Measurements from ENCODE around the gene GMDS. TPM values are rescaled to one million over a fixed set of nuclear protein-coding genes. Genes with fewer than 3 reads are reported as not detected.

The GMDS gene
- total RNA-seq, 2 experiments from 2014 or later, result 30.3 to 38.5 TPM

DNA sequence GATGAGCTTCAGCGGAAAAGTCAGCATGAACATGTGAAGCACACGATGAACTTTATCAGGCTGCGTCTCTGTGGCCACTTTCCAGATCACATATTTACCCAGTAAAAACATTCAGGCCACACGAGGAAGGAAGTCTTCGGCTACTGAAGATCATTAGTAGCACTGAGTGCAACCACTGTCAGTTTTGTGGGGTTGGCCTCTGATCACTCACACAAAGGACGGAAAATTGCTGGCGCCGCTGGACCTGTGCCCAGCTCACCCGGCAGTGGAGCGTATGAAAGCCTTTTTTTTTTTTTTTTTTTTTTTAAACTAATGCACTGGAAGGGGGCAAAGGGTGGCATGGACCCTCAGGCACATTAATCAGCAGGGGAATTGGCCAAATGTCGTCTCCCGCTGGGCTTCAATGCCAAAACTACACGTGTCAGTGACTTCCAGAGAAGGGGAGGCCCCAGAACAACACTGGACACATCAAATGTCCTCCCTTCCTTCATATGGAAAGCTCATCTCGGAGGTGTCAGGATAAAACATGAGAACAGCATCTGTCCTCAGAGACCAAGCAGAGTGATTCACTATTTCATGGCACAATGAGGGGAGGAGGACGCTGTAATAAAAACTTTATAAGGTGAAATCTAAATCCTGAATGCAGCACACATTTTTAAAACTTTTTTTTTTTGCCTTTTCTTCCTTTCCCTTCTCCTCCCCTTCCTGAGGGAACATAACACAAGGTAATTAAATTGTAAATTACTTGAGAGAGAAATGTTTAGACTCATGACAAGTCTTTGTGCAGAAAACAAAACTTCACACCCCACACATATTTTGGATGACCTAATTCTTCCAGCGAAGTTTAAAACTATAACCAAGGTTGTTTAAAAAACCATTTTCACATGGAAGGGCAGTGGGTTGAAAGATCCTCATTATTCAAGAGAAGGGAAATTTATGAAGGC lies 412.3 kb downstream of the GMDS start:
- DNase-seq (no peak), ATAC-seq (no peak)
- peaks cover 9% of the 10 kb centered on the region for H3K36me3 Mint-ChIP-seq (ENCODE audit: low read depth)
- H3K4me1 Mint-ChIP-seq (ENCODE audit: low read depth), result no peaks in the 10 kb centered on the region
- peaks cover 8% of the 10 kb centered on the region for H3K9me3 Mint-ChIP-seq (ENCODE audit: insufficient read depth)
- ChIA-PET CTCF (no interaction called here), POLR2A (no interaction called here)
- H3K4me3 Mint-ChIP-seq, result no peak overlapping the region
- H3K27ac Mint-ChIP-seq, result no peak overlapping the region
- no peaks in the 10 kb centered on the region for H3K27me3 Mint-ChIP-seq (ENCODE audit: low read depth)

DNA sequence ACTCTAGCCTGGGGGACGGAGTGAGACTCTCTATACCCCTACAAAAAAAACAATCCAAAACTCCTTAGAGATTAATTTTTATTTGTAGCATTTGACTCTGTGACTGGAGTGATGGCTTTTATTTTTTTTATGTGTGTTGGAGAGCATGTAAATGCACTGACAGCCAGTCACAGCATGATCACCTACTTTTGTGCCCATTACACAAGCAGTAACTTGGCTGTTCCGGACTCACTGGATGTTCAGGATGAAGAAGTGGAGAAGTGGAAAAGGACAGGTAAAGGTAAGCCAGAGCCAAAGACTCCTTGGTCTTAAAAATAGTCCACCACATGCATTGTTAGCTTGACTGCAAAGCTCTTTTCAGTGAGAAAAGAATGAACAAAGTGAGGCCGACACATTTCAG lies 413.0 kb downstream of the GMDS start:
- Mint-ChIP-seq H3K4me3 (no peak overlapping the region), H3K27me3 (ENCODE audit: low read depth) (no peaks in the 10 kb centered on the region), H3K4me1 (ENCODE audit: low read depth) (no peaks in the 10 kb centered on the region), H3K9me3 (ENCODE audit: insufficient read depth) (peaks cover 16% of the 10 kb centered on the region), H3K27ac (no peak overlapping the region), H3K36me3 (ENCODE audit: low read depth) (peaks cover 12% of the 10 kb centered on the region)
- DNase-seq, result no peak
- POLR2A ChIA-PET, result no interaction called here
- ATAC-seq, result no peak
- CTCF ChIA-PET, result no interaction called here

DNA sequence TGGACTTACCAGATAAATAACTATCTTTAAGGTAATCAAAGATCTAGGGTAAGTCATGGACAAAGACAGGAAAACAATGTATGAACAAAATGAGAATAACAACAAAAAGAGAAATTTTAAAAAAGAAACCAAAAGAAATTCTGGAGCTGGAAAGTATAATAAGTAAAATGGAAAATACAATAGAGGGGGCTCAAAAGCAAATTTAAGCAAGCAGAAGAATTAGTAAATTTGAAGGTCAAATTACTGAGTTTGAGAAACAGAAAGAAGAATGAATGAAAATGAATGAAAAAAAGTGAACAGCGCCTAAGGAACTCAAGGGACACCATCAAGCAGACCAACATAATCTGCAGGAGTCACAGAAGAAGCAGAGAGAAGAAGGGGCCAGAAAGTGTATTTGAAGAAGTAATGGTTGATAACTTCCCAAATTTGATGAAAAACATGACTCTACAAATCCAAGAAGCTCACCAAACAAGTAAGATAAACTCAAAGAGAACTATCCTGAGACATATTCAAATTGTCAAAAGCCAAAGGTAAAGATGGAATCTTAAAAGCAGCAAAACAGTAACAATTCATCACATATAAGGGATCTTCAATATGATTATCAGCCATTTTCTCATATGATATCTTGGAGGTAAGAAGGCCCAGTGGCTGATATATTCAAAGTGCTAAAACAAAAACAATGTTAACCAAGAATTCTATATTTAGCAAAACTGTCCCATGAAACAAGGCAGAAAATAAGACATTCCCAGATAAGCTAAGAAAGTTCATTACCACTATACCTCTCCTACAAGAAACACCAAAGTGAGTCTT lies 417.2 kb downstream of the GMDS start:
- ATAC-seq, result no peak
- Mint-ChIP-seq H3K27ac (no peak overlapping the region), H3K27me3 (ENCODE audit: low read depth) (no peaks in the 10 kb centered on the region), H3K4me1 (ENCODE audit: low read depth) (no peaks in the 10 kb centered on the region), H3K9me3 (ENCODE audit: insufficient read depth) (peaks cover 17% of the 10 kb centered on the region), H3K4me3 (no peak overlapping the region), H3K36me3 (ENCODE audit: low read depth) (peaks cover 12% of the 10 kb centered on the region)
- ChIA-PET CTCF (no interaction called here), POLR2A (no interaction called here)
- DNase-seq, result no peak

DNA sequence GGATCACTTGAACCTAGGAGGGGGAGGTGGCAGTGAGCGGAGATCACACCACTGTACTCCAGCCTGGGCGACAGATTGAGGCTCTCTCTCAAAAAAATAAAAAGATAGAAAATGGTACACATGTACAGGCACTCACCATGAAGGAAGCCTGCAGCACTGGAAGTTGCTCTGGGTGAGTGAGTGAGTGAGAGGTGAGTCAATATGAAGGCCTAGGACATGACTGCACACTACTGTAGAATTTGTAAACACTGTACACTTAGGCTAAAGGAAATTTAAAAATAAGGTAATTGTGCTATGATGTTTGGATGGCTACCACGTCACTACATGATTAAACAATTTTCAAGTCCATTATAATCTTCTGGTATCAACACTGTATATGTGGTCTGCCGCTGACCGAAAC lies 419.5 kb downstream of the GMDS start:
- ATAC-seq (no peak), DNase-seq (no peak)
- ChIA-PET CTCF (no interaction called here), POLR2A (no interaction called here)
- Mint-ChIP-seq H3K4me3 (no peak overlapping the region), H3K27me3 (ENCODE audit: low read depth) (no peaks in the 10 kb centered on the region), H3K4me1 (ENCODE audit: low read depth) (no peaks in the 10 kb centered on the region), H3K27ac (no peak overlapping the region), H3K9me3 (ENCODE audit: insufficient read depth) (peaks cover 17% of the 10 kb centered on the region), H3K36me3 (ENCODE audit: low read depth) (peaks cover 12% of the 10 kb centered on the region)

DNA sequence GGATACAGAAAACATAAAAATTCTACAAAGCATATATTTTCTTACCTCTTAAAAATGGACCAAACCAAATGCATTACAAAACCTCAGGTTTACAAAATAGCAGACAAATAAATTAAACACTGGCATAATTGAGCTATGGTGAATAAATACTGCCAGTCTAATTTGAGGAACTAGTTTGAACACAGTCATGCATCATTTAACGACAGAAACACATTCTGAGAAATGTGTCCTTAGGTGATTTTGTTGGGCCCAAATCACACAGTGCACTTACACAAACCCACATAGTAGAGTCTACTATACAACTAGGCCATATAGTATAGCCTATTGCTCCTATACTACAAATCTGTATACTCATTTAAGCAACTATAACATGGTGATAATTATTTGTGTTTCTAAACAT lies 420.1 kb downstream of the GMDS start:
- H3K27ac Mint-ChIP-seq, result no peak overlapping the region
- CTCF ChIA-PET, result no interaction called here

DNA sequence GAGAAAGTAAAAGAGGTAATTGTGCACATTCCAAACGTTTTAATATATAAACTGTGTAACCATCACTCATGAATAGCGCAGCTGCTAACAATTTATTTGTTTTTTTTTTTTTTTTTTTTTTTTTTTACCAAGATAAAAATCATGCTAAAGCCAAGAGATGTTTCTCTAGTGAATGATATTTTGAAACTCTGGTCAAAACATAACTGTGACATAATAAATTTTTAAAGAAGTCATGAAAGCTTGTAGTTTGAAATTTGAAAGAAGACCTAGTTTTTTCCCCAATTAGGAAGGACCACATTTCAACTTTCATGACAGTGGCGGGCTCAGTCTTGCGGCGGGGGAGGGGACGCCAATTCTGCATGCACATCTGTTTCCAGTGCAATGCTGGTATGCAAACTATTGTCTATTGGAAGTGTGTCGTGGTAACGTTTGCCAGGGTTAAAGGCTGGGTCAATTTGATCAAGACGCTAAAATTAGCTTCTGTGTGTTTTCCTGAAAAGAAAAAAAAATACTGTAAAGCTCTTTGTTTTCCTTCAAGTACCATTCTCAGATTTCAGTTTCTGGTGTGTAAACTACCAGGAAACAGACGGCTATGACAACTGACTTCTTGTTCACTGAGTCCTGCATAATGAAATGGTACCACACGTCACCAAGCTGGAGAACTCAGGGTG lies 423.8 kb downstream of the GMDS start:
- H3K36me3 Mint-ChIP-seq (ENCODE audit: low read depth), result no peaks in the 10 kb centered on the region
- H3K4me3 Mint-ChIP-seq, result no peak overlapping the region
- H3K4me1 Mint-ChIP-seq (ENCODE audit: low read depth), result no peaks in the 10 kb centered on the region
- no peaks in the 10 kb centered on the region for H3K27me3 Mint-ChIP-seq (ENCODE audit: low read depth)
- no peak for DNase-seq
- no peaks in the 10 kb centered on the region for H3K9me3 Mint-ChIP-seq (ENCODE audit: insufficient read depth)
- CTCF ChIA-PET, result interaction anchor here (1.4 to 1.5 kb wide), 2 partner anchors 28 to 285 kb away, joined by 3 to 4 read pairs; no protein-coding TSS in a partner anchor
- no peak overlapping the region for H3K27ac Mint-ChIP-seq
- no peak for ATAC-seq
- POLR2A ChIA-PET, result no interaction called here

More for the DNA sequence above, 420.1 kb downstream of the GMDS start:
- Mint-ChIP-seq H3K9me3 (ENCODE audit: insufficient read depth) (peaks cover 17% of the 10 kb centered on the region), H3K27me3 (ENCODE audit: low read depth) (no peaks in the 10 kb centered on the region), H3K36me3 (ENCODE audit: low read depth) (peaks cover 12% of the 10 kb centered on the region), H3K4me3 (no peak overlapping the region), H3K4me1 (ENCODE audit: low read depth) (no peaks in the 10 kb centered on the region)
- DNase-seq (no peak), ATAC-seq (no peak)
- POLR2A ChIA-PET, result no interaction called here

DNA sequence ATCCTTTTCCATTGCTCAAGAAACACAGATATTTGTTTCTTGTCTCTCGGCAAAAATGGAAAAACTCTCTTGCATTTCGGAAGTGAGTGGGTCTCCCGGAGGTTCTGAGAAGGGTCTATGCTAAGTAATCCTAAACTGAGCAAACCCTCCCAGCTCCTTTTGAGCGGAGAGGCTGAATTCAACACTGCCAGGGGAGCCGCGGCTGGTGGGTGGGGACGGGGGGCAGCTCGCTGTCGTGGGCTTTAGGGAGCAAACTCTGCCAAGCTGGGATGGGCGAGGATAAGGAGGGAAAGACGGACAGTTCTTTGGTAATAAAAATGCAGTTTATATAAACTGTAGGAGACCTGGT lies 424.3 kb downstream of the GMDS start:
- ATAC-seq, result no peak
- Mint-ChIP-seq H3K9me3 (ENCODE audit: insufficient read depth) (no peaks in the 10 kb centered on the region), H3K4me3 (no peak overlapping the region), H3K27ac (no peak overlapping the region), H3K4me1 (ENCODE audit: low read depth) (no peaks in the 10 kb centered on the region), H3K27me3 (ENCODE audit: low read depth) (no peaks in the 10 kb centered on the region), H3K36me3 (ENCODE audit: low read depth) (no peaks in the 10 kb centered on the region)
- ChIA-PET CTCF (interaction anchor here (1.4 to 1.5 kb wide), 2 partner anchors 29 to 285 kb away, joined by 3 to 4 read pairs; no protein-coding TSS in a partner anchor), POLR2A (no interaction called here)
- DNase-seq, result no peak

DNA sequence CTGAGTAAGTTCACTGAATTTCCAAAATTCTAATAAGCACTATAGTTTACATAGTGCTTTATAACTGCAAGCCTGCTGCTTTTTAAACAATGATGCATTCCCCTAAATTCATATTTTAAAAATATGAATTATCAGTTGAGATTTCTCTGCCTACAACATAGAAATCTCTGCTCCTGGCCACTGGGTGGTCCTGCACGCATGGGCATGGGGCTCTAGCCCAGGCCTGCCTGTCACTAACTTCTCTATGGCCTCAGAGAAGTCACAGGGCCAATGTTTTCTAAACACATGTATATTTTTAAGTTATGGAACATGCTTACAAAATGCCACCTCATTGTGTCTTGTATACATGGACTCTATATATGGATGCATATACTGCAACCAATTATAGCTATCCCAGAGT lies 424.7 kb downstream of the GMDS start:
- ATAC-seq, result no peak
- no peaks in the 10 kb centered on the region for H3K4me1 Mint-ChIP-seq (ENCODE audit: low read depth)

DNA sequence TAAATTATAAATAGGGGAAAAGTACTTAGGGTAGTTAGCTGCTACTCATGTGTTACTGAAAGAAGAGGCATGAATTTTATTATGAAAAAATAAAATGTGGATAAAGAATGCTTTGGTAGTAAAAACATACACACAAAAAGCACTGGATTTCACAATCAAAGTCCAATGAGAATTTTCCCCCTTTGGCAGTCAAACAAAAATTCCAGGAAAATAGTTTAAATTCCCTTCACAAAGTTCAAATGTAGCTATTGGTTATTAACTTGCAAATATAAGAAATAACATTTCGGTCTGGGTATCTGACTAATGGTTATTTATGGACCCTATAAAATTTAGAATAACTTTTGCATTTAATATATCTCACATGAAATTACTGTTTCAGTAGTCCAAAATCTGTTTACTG lies 425.2 kb downstream of the GMDS start:
- Mint-ChIP-seq H3K27me3 (ENCODE audit: low read depth) (no peaks in the 10 kb centered on the region), H3K4me1 (ENCODE audit: low read depth) (no peaks in the 10 kb centered on the region), H3K4me3 (no peak overlapping the region), H3K27ac (no peak overlapping the region), H3K9me3 (ENCODE audit: insufficient read depth) (no peaks in the 10 kb centered on the region), H3K36me3 (ENCODE audit: low read depth) (no peaks in the 10 kb centered on the region)
- ChIA-PET POLR2A (no interaction called here), CTCF (no interaction called here)
- ATAC-seq (no peak), DNase-seq (no peak)

More for the DNA sequence above, 424.7 kb downstream of the GMDS start:
- CTCF ChIA-PET, result interaction anchor here (1.5 kb wide), 1 partner anchor 286 kb away, joined by 4 read pairs; no protein-coding TSS in a partner anchor
- no peaks in the 10 kb centered on the region for H3K9me3 Mint-ChIP-seq (ENCODE audit: insufficient read depth)
- no peak overlapping the region for H3K4me3 Mint-ChIP-seq
- no peak overlapping the region for H3K27ac Mint-ChIP-seq
- no peak for DNase-seq
- no peaks in the 10 kb centered on the region for H3K36me3 Mint-ChIP-seq (ENCODE audit: low read depth)
- H3K27me3 Mint-ChIP-seq (ENCODE audit: low read depth), result no peaks in the 10 kb centered on the region
- POLR2A ChIA-PET, result no interaction called here

DNA sequence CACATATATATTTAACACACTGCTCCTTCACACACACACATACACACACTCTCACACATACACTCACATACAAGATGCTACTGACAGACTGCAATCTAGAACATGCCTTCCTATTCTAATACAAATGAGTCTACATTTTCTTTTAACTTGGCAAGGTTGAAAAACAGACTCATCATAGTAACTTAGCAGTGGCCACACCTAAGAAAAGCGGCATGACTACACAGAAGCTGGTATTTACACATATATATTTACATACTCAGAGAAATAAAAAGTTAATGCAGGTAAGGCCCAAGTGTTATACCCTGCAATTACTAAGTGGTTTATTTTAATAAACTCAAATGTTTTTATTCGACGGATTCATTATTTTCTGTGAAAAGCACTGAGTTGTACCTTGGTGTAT lies 426.4 kb downstream of the GMDS start:
- H3K4me1 Mint-ChIP-seq (ENCODE audit: low read depth), result no peaks in the 10 kb centered on the region
- POLR2A ChIA-PET, result no interaction called here
- H3K36me3 Mint-ChIP-seq (ENCODE audit: low read depth), result no peaks in the 10 kb centered on the region
- DNase-seq (no peak), ATAC-seq (no peak)
- H3K9me3 Mint-ChIP-seq (ENCODE audit: insufficient read depth), result no peaks in the 10 kb centered on the region
- CTCF ChIA-PET, result no interaction called here
- no peak overlapping the region for H3K4me3 Mint-ChIP-seq
- no peaks in the 10 kb centered on the region for H3K27me3 Mint-ChIP-seq (ENCODE audit: low read depth)
- no peak overlapping the region for H3K27ac Mint-ChIP-seq

DNA sequence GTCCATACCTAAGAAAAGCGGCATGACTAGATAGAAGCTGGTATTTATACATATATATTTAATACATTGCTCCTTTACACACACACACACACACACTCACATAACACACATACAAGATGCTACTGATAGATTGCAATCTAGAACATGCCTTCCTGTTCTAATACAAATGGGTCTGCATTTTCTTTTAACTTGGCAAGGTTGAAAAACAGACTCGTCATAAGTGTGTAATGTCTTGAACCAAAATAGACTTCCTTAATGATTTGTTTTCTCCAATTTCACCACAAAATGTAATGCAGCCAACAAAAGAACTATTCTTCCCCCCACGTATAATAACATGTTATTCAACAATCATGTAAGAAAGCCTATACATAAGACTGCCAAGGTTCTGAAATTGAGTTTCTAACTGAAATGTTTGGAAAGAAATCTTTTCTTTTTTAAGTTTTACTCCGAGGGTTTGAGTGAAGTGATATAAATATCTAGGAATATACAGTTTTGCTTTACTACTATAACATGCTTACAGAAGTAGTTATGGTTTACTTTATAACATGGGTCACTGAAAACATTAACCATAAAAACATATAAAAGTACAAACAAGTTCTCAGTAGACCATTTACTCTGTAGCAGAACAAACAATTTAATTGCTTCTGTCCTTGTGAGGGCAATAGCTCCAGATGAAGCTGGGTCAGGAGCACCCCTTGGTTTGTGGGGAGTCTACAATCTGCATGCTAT lies 428.2 kb downstream of the GMDS start:
- H3K4me1 Mint-ChIP-seq (ENCODE audit: low read depth), result no peaks in the 10 kb centered on the region
- no peaks in the 10 kb centered on the region for H3K36me3 Mint-ChIP-seq (ENCODE audit: low read depth)
- ATAC-seq (no peak), DNase-seq (no peak)
- no peak overlapping the region for H3K27ac Mint-ChIP-seq
- H3K27me3 Mint-ChIP-seq (ENCODE audit: low read depth), result no peaks in the 10 kb centered on the region
- ChIA-PET POLR2A (no interaction called here), CTCF (no interaction called here)
- H3K9me3 Mint-ChIP-seq (ENCODE audit: insufficient read depth), result no peaks in the 10 kb centered on the region
- H3K4me3 Mint-ChIP-seq, result no peak overlapping the region

All from activated CD8-positive, alpha-beta T cell treated with anti-CD3 and anti-CD28 coated beads, Interleukin-2, amount 10 ng/mL, durations not matched to agents 7 days and 5 days (primary cell).